ENCODE results near the gene RBM33.

GRCh38 chr7:155805826-155806095 lies 161.3 kb downstream of the RBM33 start:
- TF ChIP-seq TRIM24 (IDR thresholded peaks at IDR 0.05) (no peak), POLR2A (conservative IDR thresholded peaks at IDR 0.05) (no peak), CEBPB (tag; IDR thresholded peaks at IDR 0.05) (no peak), PML (IDR thresholded peaks at IDR 0.05; ENCODE audit: low read length) (no peak), TARDBP (IDR thresholded peaks at IDR 0.05) (no peak), RHOXF2B (CRISPR knock-in tag; conservative IDR thresholded peaks at IDR 0.05) (no peak), POLR2AphosphoS5 (IDR thresholded peaks at IDR 0.05; ENCODE audit: control insufficient read depth, insufficient read depth, low read depth, low read length) (no peak), CTCF (IDR thresholded peaks at IDR 0.05 in 2 of 3, conservative IDR thresholded peaks at IDR 0.05 in 1 of 3; ENCODE audit: insufficient read depth in 2 of 3, low read depth in 1 of 3, low read length in 3 of 3) (no peak), SAP30 (IDR thresholded peaks at IDR 0.05; ENCODE audit: borderline replicate concordance, insufficient read depth, low read depth, low read length, poor library complexity, severe bottlenecking) (no peak), CBX3 (IDR thresholded peaks at IDR 0.05; ENCODE audit: borderline replicate concordance in 1 of 2, low read length in 2 of 2) (no peak), DPF2 (IDR thresholded peaks at IDR 0.05) (no peak), ATF6 (CRISPR knock-in tag; IDR thresholded peaks at IDR 0.05) (no peak)
- TF ChIP-seq, protein P1, sequence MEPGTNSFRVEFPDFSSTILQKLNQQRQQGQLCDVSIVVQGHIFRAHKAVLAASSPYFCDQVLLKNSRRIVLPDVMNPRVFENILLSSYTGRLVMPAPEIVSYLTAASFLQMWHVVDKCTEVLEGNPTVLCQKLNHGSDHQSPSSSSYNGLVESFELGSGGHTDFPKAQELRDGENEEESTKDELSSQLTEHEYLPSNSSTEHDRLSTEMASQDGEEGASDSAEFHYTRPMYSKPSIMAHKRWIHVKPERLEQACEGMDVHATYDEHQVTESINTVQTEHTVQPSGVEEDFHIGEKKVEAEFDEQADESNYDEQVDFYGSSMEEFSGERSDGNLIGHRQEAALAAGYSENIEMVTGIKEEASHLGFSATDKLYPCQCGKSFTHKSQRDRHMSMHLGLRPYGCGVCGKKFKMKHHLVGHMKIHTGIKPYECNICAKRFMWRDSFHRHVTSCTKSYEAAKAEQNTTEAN (CRISPR knock-in tag; IDR thresholded peaks at IDR 0.05) = no peak

Measured in K562 (cell line).